Tibial artery (tissue), 4 donors: ENCODE results near the gene CELA1.

Source experiments
- DNase-seq, 2 donors: peaks; one replicate each; pipeline ENCODE4 v3.0.0-alpha.2; 2019
- H3K27ac ChIP-seq, 2 donors: fragments of 200-600 bp; sonication (generic) in 1 of 2; 1 replicate in 1 of 2; 2 replicates in 1 of 2; pipeline ENCODE4 v1.5.1; 2018 to 2019; ENCODE audit warnings: mild to moderate bottlenecking in 1 of 2
- H3K27me3 ChIP-seq, 2 donors: fragments of 200-600 bp; sonication (generic) in 1 of 2; one replicate each; pipeline versions ENCODE4 v1.5.1 to v1.6.0; 2016 to 2019
- H3K36me3 ChIP-seq, 3 donors: fragments of 200-600 bp; sonication (generic) in 2 of 3; one replicate each; pipeline ENCODE4 v1.5.1; 2016 to 2019; ENCODE audit warnings: mild to moderate bottlenecking in 2 of 3
- H3K4me1 ChIP-seq, 4 donors: fragments of 200-600 bp; sonication (generic) in 2 of 4; 1 replicate in 3 of 4; 2 replicates in 1 of 4; pipeline ENCODE4 v1.5.1; 2016 to 2019
- H3K4me3 ChIP-seq, 2 donors: fragments of 200-600 bp; sonication (generic) in 1 of 2; 1 replicate in 1 of 2; 2 replicates in 1 of 2; pipeline ENCODE4 v1.5.1; 2018 to 2019; ENCODE audit warnings: mild to moderate bottlenecking in 2 of 2
- H3K9me3 ChIP-seq, 3 donors: fragments of 200-600 bp; sonication (generic) in 1 of 3; one replicate each; pipeline ENCODE4 v1.5.1; 2016 to 2019
- intact Hi-C: fragments of 100-400 bp; cut with DNase I; formaldehyde crosslinking; loops from one replicate; pipeline ENCODE4 v1.15.0; 2023; ENCODE audit warnings: low total_unique reads
- TF ChIP-seq, protein P1 (sequence below), 2 experiments: fragments of 200-600 bp in 1 of 2; fragments of 450-650 bp in 1 of 2; IDR thresholded peaks; one replicate each; pipeline ENCODE4 v1.5.1; 2017 to 2019; ENCODE audit warnings: antibody characterized with exemption in 2 of 2, mild to moderate bottlenecking in 1 of 2, moderate library complexity in 1 of 2

Gene CELA1

DNA sequence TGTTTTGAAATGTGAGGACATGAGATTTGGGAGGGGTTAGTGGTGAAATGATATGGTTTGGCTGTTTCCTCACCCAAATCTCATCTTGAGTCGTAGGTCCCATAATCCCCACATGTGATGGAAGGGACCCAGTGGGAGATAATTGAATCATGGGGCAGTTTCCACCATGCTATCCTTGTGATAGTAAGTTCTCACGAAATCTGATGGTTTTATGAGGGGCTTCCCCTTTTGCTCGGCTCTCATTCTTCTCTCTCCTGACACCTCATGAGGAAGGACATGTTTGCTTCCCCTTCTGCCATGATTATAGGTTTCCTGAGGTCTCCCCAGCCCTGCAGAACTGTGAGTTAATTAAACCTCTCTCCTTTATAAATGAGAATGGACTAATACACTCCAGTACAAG is 26.7 kb upstream of the CELA1 start:
- Histone ChIP-seq H3K4me1 (peaks cover 0 to 13% (median 5%) of the 10 kb centered on the region in 4 donors), H3K4me3 (no peak overlapping the region), H3K9me3 (no peaks in the 10 kb centered on the region), H3K27ac (no peak overlapping the region), H3K27me3 (no peaks in the 10 kb centered on the region), H3K36me3 (no peaks in the 10 kb centered on the region)
- no peak for DNase-seq
- intact Hi-C loops, result no loop called here
- TF ChIP-seq, protein P1, sequence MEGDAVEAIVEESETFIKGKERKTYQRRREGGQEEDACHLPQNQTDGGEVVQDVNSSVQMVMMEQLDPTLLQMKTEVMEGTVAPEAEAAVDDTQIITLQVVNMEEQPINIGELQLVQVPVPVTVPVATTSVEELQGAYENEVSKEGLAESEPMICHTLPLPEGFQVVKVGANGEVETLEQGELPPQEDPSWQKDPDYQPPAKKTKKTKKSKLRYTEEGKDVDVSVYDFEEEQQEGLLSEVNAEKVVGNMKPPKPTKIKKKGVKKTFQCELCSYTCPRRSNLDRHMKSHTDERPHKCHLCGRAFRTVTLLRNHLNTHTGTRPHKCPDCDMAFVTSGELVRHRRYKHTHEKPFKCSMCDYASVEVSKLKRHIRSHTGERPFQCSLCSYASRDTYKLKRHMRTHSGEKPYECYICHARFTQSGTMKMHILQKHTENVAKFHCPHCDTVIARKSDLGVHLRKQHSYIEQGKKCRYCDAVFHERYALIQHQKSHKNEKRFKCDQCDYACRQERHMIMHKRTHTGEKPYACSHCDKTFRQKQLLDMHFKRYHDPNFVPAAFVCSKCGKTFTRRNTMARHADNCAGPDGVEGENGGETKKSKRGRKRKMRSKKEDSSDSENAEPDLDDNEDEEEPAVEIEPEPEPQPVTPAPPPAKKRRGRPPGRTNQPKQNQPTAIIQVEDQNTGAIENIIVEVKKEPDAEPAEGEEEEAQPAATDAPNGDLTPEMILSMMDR (IDR thresholded peaks at IDR 0.05), result no peak

DNA sequence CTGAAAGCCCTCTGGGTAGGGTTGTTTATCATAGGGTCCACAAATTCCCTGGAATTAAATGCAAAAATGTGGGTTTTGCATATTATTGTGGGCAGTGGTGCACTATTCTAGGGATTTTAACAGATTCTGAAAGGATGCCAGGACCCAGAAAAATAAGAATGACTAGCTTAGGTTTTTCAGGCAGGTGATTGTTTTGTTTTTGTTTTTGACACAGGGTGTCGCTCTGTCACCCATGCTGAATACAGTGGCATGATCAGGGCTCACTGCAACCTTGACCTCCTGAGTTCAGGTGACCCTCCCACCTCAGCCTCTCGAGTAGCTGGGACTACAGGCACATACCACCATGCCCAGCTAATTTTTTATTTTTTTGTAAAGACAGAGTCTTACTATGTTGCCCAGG is 25.5 kb upstream of the CELA1 start:
- TF ChIP-seq, protein P1 (IDR thresholded peaks at IDR 0.05), result no peak
- peak overlapping the region; percentile 45 to 49 for H3K27ac ChIP-seq
- no peak overlapping the region for H3K4me3 ChIP-seq
- no peaks in the 10 kb centered on the region for H3K9me3 ChIP-seq
- no peak for DNase-seq
- no peaks in the 10 kb centered on the region for H3K36me3 ChIP-seq
- H3K27me3 ChIP-seq, result no peaks in the 10 kb centered on the region
- peaks cover 0 to 13% (median 5%) of the 10 kb centered on the region in 4 donors for H3K4me1 ChIP-seq
- intact Hi-C loops, result no loop called here

DNA sequence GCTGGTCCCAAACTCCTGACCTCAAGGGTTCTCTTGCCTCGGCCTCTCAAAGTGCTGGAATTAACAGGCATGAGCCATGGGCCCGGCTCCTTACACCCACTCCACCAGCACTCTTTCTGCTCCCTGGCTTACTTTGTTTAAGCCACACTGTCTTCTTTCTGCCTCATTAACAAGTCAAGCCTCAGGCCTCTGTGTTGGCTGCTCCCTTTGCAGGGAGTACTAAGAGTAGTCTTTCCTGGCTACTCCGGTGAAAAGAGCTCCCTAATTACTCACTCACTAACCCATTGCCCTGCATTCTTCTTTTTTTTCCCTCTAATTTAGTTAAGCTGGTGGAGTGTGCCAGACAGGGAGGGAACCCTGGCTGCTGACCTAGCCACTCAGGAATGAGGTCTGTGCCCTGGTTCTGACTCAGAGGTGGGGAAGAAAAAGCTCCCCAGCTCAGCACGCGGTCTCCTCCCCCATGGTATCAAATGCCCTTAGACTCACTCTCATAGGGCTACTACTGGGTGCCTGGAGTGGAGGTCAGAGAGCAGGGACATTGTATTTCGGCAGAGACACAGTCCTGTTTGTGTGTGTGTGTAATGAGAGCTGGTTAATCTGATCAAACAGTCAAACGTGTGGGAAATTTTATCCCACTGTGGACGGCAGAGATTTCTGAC is 24.9 kb upstream of the CELA1 start:
- intact Hi-C loops, result no loop called here
- H3K27me3 ChIP-seq, result no peaks in the 10 kb centered on the region
- H3K9me3 ChIP-seq, result no peaks in the 10 kb centered on the region
- no peak overlapping the region for H3K4me3 ChIP-seq
- peak overlapping the region; percentile 45 to 49 for H3K27ac ChIP-seq
- TF ChIP-seq, protein P1 (IDR thresholded peaks at IDR 0.05), result no peak
- peak; percentile 75 to 90 for DNase-seq
- H3K4me1 ChIP-seq, result peaks cover 0 to 13% (median 5%) of the 10 kb centered on the region in 4 donors
- no peaks in the 10 kb centered on the region for H3K36me3 ChIP-seq

DNA sequence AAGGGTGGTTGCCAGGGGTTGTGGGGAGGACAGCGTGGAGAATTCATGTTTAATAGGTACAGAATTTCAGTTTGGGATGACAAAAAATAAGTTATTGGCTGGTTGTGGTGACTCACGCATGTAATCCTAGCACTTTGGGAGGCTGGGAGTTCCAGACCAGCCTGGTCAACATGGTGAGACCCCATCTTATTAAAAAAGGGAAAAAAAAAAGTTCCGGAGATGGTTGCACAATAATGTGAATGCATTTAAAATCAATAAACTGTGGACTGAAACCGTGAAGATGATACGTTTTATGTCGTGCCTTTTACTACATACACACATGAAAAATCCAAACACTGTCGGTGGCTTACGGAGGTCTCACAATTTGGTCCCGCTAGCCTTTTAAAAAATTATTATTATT is 24.2 kb upstream of the CELA1 start:
- H3K27ac ChIP-seq, result no peak overlapping the region
- intact Hi-C loops, result no loop called here

DNA sequence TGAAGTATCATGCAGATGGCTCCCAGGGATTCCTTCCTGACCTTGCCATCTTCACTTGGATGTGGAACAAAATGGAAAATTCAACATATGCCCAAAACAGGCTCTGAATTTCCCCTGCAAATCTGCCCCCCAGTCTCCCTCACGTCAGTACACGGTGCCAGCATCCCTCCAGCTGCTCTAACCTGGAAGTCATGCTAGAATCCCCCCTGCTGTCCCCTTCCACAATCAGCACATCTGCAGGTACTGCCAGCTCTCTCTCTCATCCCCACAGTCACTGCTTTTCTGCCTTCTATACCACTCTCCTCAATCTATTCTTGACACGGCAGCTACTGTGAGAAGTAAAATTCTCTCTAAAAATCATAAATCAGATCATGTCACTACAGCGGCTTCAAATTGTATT is 23.1 kb upstream of the CELA1 start:
- Histone ChIP-seq H3K27me3 (no peaks in the 10 kb centered on the region), H3K4me3 (no peak overlapping the region), H3K4me1 (peaks cover 0 to 13% (median 5%) of the 10 kb centered on the region in 4 donors), H3K27ac (no peak overlapping the region), H3K9me3 (no peaks in the 10 kb centered on the region), H3K36me3 (no peaks in the 10 kb centered on the region)
- intact Hi-C loops, result no loop called here
- TF ChIP-seq, protein P1 (IDR thresholded peaks at IDR 0.05), result no peak
- DNase-seq, result no peak

More for the DNA sequence above, 24.2 kb upstream of the CELA1 start:
- TF ChIP-seq, protein P1 (IDR thresholded peaks at IDR 0.05), result no peak
- DNase-seq, result no peak
- no peak overlapping the region for H3K4me3 ChIP-seq
- no peaks in the 10 kb centered on the region for H3K9me3 ChIP-seq
- peaks cover 0 to 13% (median 5%) of the 10 kb centered on the region in 4 donors for H3K4me1 ChIP-seq
- no peaks in the 10 kb centered on the region for H3K27me3 ChIP-seq
- no peaks in the 10 kb centered on the region for H3K36me3 ChIP-seq
